WTC11 (cell line): ENCODE results near the gene ZFP36L2. TPM values are rescaled to one million over a fixed set of nuclear protein-coding genes. Genes with fewer than 3 reads are reported as not detected.

Source experiments
- ATAC-seq: fragments of 200-7000 bp; cut with Tn5 transposase; 2 replicates; pipeline ENCODE4 v1.10.0; 2021; ENCODE audit warnings: mild to moderate bottlenecking, moderate library complexity
- CTCF ChIA-PET: fragments of 300-600 bp; sonication (Branson Sonifier 250); formaldehyde crosslinking; loops from one replicate; lab custom pipeline; 2021; ENCODE audit warnings: antibody characterized with exemption; lab: Charles Lee
- POLR2A ChIA-PET: fragments of 350-600 bp; sonication (Branson Sonifier 250); formaldehyde crosslinking; loops from one replicate; lab custom pipeline; 2021; ENCODE audit warnings: antibody characterized with exemption; lab: Charles Lee
- DNase-seq: peaks from one replicate; pipeline ENCODE4 v3.0.0; 2021; ENCODE audit warnings: low spot score
- H3K27ac Mint-ChIP-seq: 2 replicates; pipeline ENCODE4 v1.8.0; 2021; ENCODE audit warnings: mixed read lengths
- H3K27me3 Mint-ChIP-seq: 2 replicates; pipeline ENCODE4 v1.8.0; 2021; ENCODE audit warnings: low read depth, mild to moderate bottlenecking, moderate library complexity, mixed read lengths
- H3K36me3 Mint-ChIP-seq: 2 replicates; pipeline ENCODE4 v1.8.0; 2021; ENCODE audit warnings: mixed read lengths
- H3K4me1 Mint-ChIP-seq: 2 replicates; pipeline ENCODE4 v1.8.0; 2022; ENCODE audit warnings: mixed read lengths
- H3K4me3 Mint-ChIP-seq: 2 replicates; pipeline ENCODE4 v1.8.0; 2021; ENCODE audit warnings: mild to moderate bottlenecking, moderate library complexity, mixed read lengths
- H3K9me3 Mint-ChIP-seq: 2 replicates; pipeline ENCODE4 v1.8.0; 2021; ENCODE audit warnings: mixed read lengths
- ATF1 ChIP-seq: sonication (generic); formaldehyde crosslinking; IDR thresholded peaks from 2 replicates; pipeline ENCODE4 v1.8.1; 2023; ENCODE audit warnings: mild to moderate bottlenecking, moderate library complexity, missing genetic modification reagents
- ATF6 ChIP-seq: sonication (generic); formaldehyde crosslinking; IDR thresholded peaks from 2 replicates; pipeline ENCODE4 v1.8.1; 2023; ENCODE audit warnings: mild to moderate bottlenecking, missing genetic modification reagents
- EMX1 ChIP-seq: fragments of 250-450 bp; sonication (Bioruptor Pico); IDR thresholded peaks from 2 replicates; pipeline ENCODE4 v1.8.0; 2021; ENCODE audit warnings: mild to moderate bottlenecking
- HMGXB4 ChIP-seq: sonication (generic); formaldehyde crosslinking; IDR thresholded peaks from 2 replicates; pipeline ENCODE4 v1.8.1; 2023; ENCODE audit warnings: mild to moderate bottlenecking, moderate library complexity, missing genetic modification reagents
- MLX ChIP-seq: sonication (generic); formaldehyde crosslinking; IDR thresholded peaks from 2 replicates; pipeline ENCODE4 v1.8.1; 2023; ENCODE audit warnings: mild to moderate bottlenecking, missing genetic modification reagents, moderate library complexity
- MXD4 ChIP-seq: fragments of 250-450 bp; sonication (Bioruptor Pico); IDR thresholded peaks from 2 replicates; pipeline ENCODE4 v1.8.0; 2021; ENCODE audit warnings: mild to moderate bottlenecking, moderate library complexity, borderline replicate concordance
- NFYB ChIP-seq: sonication (generic); formaldehyde crosslinking; conservative IDR thresholded peaks from 2 replicates; pipeline ENCODE4 v1.8.0; 2022; ENCODE audit warnings: low read depth, missing genetic modification reagents
- NR1H2 ChIP-seq: sonication (generic); formaldehyde crosslinking; IDR thresholded peaks from 2 replicates; pipeline ENCODE4 v1.9.0; 2021; ENCODE audit warnings: mild to moderate bottlenecking, moderate library complexity, missing genetic modification reagents
- PREB ChIP-seq: sonication (generic); formaldehyde crosslinking; IDR thresholded peaks from 2 replicates; pipeline ENCODE4 v1.8.1; 2022; ENCODE audit warnings: mild to moderate bottlenecking, missing genetic modification reagents, moderate library complexity, borderline replicate concordance
- RELA ChIP-seq: sonication (generic); formaldehyde crosslinking; IDR thresholded peaks from 2 replicates; pipeline ENCODE4 v1.8.1; 2022; ENCODE audit warnings: missing genetic modification reagents, mild to moderate bottlenecking, borderline replicate concordance
- STAT6 ChIP-seq: sonication (generic); formaldehyde crosslinking; conservative IDR thresholded peaks from 2 replicates; pipeline ENCODE4 v1.8.1; 2023; ENCODE audit warnings: mild to moderate bottlenecking, low read depth, missing genetic modification reagents, moderate library complexity
- TEAD1 ChIP-seq: sonication (generic); formaldehyde crosslinking; IDR thresholded peaks from 2 replicates; pipeline ENCODE4 v1.8.0; 2022; ENCODE audit warnings: mild to moderate bottlenecking, missing genetic modification reagents
- ZNF121 ChIP-seq: sonication (generic); formaldehyde crosslinking; IDR thresholded peaks from 2 replicates; pipeline ENCODE4 v1.8.0; 2023; ENCODE audit warnings: missing genetic modification reagents
- ZNF281 ChIP-seq: sonication (generic); formaldehyde crosslinking; IDR thresholded peaks from 2 replicates; pipeline ENCODE4 v1.8.0; 2023; ENCODE audit warnings: mild to moderate bottlenecking, missing genetic modification reagents
- ZNF317 ChIP-seq: sonication (generic); formaldehyde crosslinking; IDR thresholded peaks from 2 replicates; pipeline ENCODE4 v1.8.1; 2023; ENCODE audit warnings: low read depth, mild to moderate bottlenecking, moderate library complexity, missing genetic modification reagents, borderline replicate concordance
- ZNF425 ChIP-seq: fragments of 250-450 bp; sonication (Bioruptor Pico); conservative IDR thresholded peaks from 2 replicates; pipeline ENCODE4 v1.9.0; 2021; ENCODE audit warnings: mild to moderate bottlenecking
- ZNF671 ChIP-seq: fragments of 250-450 bp; sonication (Bioruptor Pico); IDR thresholded peaks from 2 replicates; pipeline ENCODE4 v1.8.0; 2021; ENCODE audit warnings: mild to moderate bottlenecking
- total RNA-seq: library from RNA; stranded (reverse); gene quantifications from 3 replicates; pipeline ENCODE4 v1.2.3, GENCODE V29; 2021

ZFP36L2 gene
- total RNA-seq, 1 experiment from 2014 or later, result 50.4 TPM

GRCh38 chr2:43251171-43251731, 24.8 kb upstream of the ZFP36L2 start:
- ATAC-seq, result no peak
- H3K27ac Mint-ChIP-seq, result peak overlapping the region; percentile 71
- no peaks in the 10 kb centered on the region for H3K36me3 Mint-ChIP-seq
- H3K27me3 Mint-ChIP-seq, result no peaks in the 10 kb centered on the region
- no peak for TF ChIP-seq EMX1 (CRISPR knock-in tag)
- no peak for TF ChIP-seq HMGXB4 (CRISPR knock-in tag)
- no peak for TF ChIP-seq PREB (CRISPR knock-in tag)
- no peak for TF ChIP-seq ZNF425 (CRISPR knock-in tag)
- TF ChIP-seq ATF6 (CRISPR knock-in tag), result no peak
- TF ChIP-seq RELA (CRISPR knock-in tag), result no peak
- no peak for TF ChIP-seq MLX (CRISPR knock-in tag)
- no peak for TF ChIP-seq MXD4 (CRISPR knock-in tag)
- peaks cover 7% of the 10 kb centered on the region for H3K4me1 Mint-ChIP-seq
- H3K9me3 Mint-ChIP-seq, result no peaks in the 10 kb centered on the region; the same call in 1 of the 2 replicates
- ChIA-PET CTCF (interaction anchor here (1.0 kb wide), 2 partner anchors 20 to 23 kb away, joined by 3 read pairs; no protein-coding TSS in a partner anchor), POLR2A (interaction anchor here (0.7 kb wide), 1 partner anchor 30 kb away, joined by 3 read pairs; no protein-coding TSS in a partner anchor)
- DNase-seq, result no peak
- no peak overlapping the region for H3K4me3 Mint-ChIP-seq

GRCh38 chr2:43250015-43250414, 23.6 kb upstream of the ZFP36L2 start:
- DNase-seq (no peak), ATAC-seq (no peak)
- Mint-ChIP-seq H3K4me1 (peaks cover 7% of the 10 kb centered on the region), H3K4me3 (no peak overlapping the region), H3K27me3 (no peaks in the 10 kb centered on the region), H3K27ac (no peak overlapping the region), H3K9me3 (no peaks in the 10 kb centered on the region; the same call in 1 of the 2 replicates), H3K36me3 (no peaks in the 10 kb centered on the region)
- no peak for TF ChIP-seq ZNF121
- no peak for TF ChIP-seq STAT6 (CRISPR knock-in tag)
- no peak for TF ChIP-seq ZNF317 (CRISPR knock-in tag)
- TF ChIP-seq NFYB (CRISPR knock-in tag), result no peak
- TF ChIP-seq ZNF281 (CRISPR knock-in tag), result no peak
- no peak for TF ChIP-seq TEAD1
- no peak for TF ChIP-seq ATF1
- TF ChIP-seq NR1H2 (CRISPR knock-in tag), result no peak
- TF ChIP-seq ZNF671, result no peak
- POLR2A ChIA-PET, result no interaction called here
- CTCF ChIA-PET, result interaction anchor here (1.0 kb wide), 1 partner anchor 70 kb away, joined by 3 read pairs; no protein-coding TSS in a partner anchor
